ENCODE results near the gene SUPT3H.

Gene SUPT3H

GRCh38 chr6:45036103-45036502, 341.6 kb downstream of the SUPT3H start:
- TF ChIP-seq CTCF (conservative IDR thresholded peaks at IDR 0.05) = no peak

GRCh38 chr6:45032426-45032825, 345.3 kb downstream of the SUPT3H start:
- no peak for TF ChIP-seq CTCF (conservative IDR thresholded peaks at IDR 0.05)
- H3K27ac ChIP-seq = no peak overlapping the region

More at GRCh38 chr6:45036103-45036502, 341.6 kb downstream of the SUPT3H start:
- no peak overlapping the region for H3K27ac ChIP-seq

GRCh38 chr6:45031601-45032000, 346.1 kb downstream of the SUPT3H start:
- H3K27ac ChIP-seq = no peak overlapping the region
- TF ChIP-seq CTCF (conservative IDR thresholded peaks at IDR 0.05) = no peak

- H3K27ac ChIP-seq = no peak overlapping the region
- no peak for TF ChIP-seq CTCF (conservative IDR thresholded peaks at IDR 0.05)
Observed at GRCh38 chr6:45027126-45027525, 350.6 kb downstream of the SUPT3H start.

- H3K27ac ChIP-seq = no peak overlapping the region
- no peak for TF ChIP-seq CTCF (conservative IDR thresholded peaks at IDR 0.05)
Observed at GRCh38 chr6:45026003-45026516, 351.7 kb downstream of the SUPT3H start.

GRCh38 chr6:45024610-45025009, 353.1 kb downstream of the SUPT3H start:
- TF ChIP-seq CTCF (conservative IDR thresholded peaks at IDR 0.05) = no peak
- no peak overlapping the region for H3K27ac ChIP-seq

GRCh38 chr6:45021676-45022075, 356.1 kb downstream of the SUPT3H start:
- H3K27ac ChIP-seq = no peak overlapping the region
- no peak for TF ChIP-seq CTCF (conservative IDR thresholded peaks at IDR 0.05)

All from VCaP (cell line).